ENCODE data around the gene LHPP.

Gene LHPP

GRCh38 chr10:124523901-124524300 lies 62.3 kb downstream of the LHPP start:
- Mint-ChIP-seq H3K4me3 (no peak overlapping the region), H3K9me3 (no peaks in the 10 kb centered on the region), H3K27me3 (no peaks in the 10 kb centered on the region), H3K36me3 (ENCODE audit: low read depth) (peaks cover 6% of the 10 kb centered on the region), H3K27ac (no peak overlapping the region), H3K4me1 (ENCODE audit: low read depth) (no peaks in the 10 kb centered on the region)

GRCh38 chr10:124524991-124525653 lies 63.5 kb downstream of the LHPP start:
- H3K27me3 Mint-ChIP-seq = no peaks in the 10 kb centered on the region
- no peak overlapping the region for H3K4me3 Mint-ChIP-seq

GRCh38 chr10:124525751-124526600 lies 64.4 kb downstream of the LHPP start:
- no peaks in the 10 kb centered on the region for H3K9me3 Mint-ChIP-seq

More at GRCh38 chr10:124524991-124525653, 63.5 kb downstream of the LHPP start:
- Mint-ChIP-seq H3K4me1 (ENCODE audit: low read depth) (peaks cover under 1% of the 10 kb centered on the region), H3K27ac (no peak overlapping the region), H3K9me3 (no peaks in the 10 kb centered on the region), H3K36me3 (ENCODE audit: low read depth) (no peaks in the 10 kb centered on the region)

GRCh38 chr10:124526621-124527267 lies 65.1 kb downstream of the LHPP start:
- Mint-ChIP-seq H3K27me3 (no peaks in the 10 kb centered on the region), H3K4me1 (ENCODE audit: low read depth) (peaks cover 6% of the 10 kb centered on the region), H3K9me3 (no peaks in the 10 kb centered on the region), H3K36me3 (ENCODE audit: low read depth) (no peaks in the 10 kb centered on the region), H3K4me3 (no peak overlapping the region), H3K27ac (no peak overlapping the region)

More at GRCh38 chr10:124525751-124526600, 64.4 kb downstream of the LHPP start:
- H3K27me3 Mint-ChIP-seq = no peaks in the 10 kb centered on the region
- no peak overlapping the region for H3K27ac Mint-ChIP-seq
- no peaks in the 10 kb centered on the region for H3K36me3 Mint-ChIP-seq (ENCODE audit: low read depth)
- peaks cover 6% of the 10 kb centered on the region for H3K4me1 Mint-ChIP-seq (ENCODE audit: low read depth)
- H3K4me3 Mint-ChIP-seq = no peak overlapping the region

DNA sequence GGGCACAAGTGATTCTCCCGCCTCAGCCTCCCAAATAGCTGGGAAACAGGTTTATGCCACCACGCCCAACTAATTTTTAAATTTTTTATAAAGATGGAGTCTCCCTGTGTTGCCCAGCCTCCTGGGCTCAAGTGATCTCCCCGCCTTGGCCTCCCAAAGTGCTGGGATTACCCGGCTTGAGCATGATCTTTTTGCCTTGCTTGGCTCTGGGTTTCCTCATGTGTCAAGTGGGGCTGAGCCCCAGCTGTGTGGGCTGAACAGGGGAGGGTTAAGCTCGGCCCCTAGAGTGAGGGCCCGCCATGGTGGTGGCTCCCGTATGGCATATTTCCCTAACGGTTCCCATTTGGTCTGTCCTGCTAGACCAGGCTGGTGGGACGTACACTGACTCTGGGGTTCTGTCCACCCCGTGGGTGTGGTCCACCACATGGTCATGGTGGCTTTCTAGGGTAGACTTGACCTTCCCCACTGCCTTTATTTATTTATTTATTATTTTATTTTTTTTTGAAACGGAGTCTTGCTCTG lies 66.3 kb downstream of the LHPP start:
- Mint-ChIP-seq H3K9me3 (no peaks in the 10 kb centered on the region), H3K36me3 (ENCODE audit: low read depth) (no peaks in the 10 kb centered on the region), H3K27me3 (no peaks in the 10 kb centered on the region), H3K4me3 (no peak overlapping the region), H3K27ac (no peak overlapping the region), H3K4me1 (ENCODE audit: low read depth) (peaks cover 6% of the 10 kb centered on the region)

DNA sequence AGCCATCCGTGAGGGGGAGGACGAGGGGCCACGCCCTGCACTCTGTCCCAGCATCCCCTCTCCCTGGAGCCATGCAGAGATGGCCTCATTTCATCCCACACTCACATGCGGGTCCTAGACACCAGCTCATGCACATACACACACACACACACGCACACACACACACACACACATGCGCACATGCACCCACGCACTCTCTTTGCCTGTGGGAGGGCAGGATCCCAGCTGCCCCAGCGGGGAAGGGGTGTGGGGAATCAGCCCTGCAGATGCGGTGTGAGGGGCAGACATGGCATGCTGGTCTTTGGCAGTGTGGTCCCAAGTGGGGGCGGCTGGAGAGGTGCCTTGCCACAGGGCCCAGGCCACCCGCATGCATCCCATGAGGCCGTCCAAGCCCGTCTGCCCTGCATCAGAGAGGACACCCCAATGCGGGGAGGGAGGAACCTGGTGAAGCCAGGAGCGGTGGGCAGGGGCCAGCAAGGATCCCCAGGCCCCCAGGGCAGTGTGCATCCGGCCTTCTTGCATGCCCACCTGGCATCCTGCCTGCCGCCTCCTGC lies 68.1 kb downstream of the LHPP start:
- Mint-ChIP-seq H3K4me3 (no peak overlapping the region), H3K36me3 (ENCODE audit: low read depth) (no peaks in the 10 kb centered on the region), H3K9me3 (no peaks in the 10 kb centered on the region), H3K27ac (no peak overlapping the region), H3K4me1 (ENCODE audit: low read depth) (peaks cover 14% of the 10 kb centered on the region), H3K27me3 (no peaks in the 10 kb centered on the region)

DNA sequence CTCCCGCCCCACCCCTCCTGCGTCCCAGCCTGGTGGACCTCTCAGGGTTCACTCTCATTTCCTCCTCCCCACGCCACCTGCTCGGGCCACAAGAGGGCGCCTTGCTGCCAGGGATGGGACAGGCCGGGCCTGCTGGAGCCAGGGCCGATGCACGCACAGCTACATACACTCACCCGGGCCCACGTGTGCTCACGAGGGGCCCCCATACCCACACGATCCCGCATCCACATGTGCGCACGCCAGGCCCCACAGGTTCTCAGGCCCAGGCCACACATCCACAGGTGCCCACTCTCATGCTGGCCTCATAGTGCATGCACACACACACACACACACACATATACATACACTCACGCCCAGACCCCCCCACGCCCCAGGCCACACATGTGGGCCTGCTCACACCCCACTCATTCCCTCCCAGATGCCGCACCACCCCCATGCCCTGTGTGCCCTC lies 68.6 kb downstream of the LHPP start:
- Mint-ChIP-seq H3K4me1 (ENCODE audit: low read depth) (peaks cover 16% of the 10 kb centered on the region), H3K4me3 (no peak overlapping the region), H3K9me3 (no peaks in the 10 kb centered on the region), H3K27ac (peak overlapping the region; percentile 61), H3K36me3 (ENCODE audit: low read depth) (no peaks in the 10 kb centered on the region), H3K27me3 (no peaks in the 10 kb centered on the region)

GRCh38 chr10:124530816-124531215 lies 69.2 kb downstream of the LHPP start:
- no peaks in the 10 kb centered on the region for H3K27me3 Mint-ChIP-seq
- no peaks in the 10 kb centered on the region for H3K9me3 Mint-ChIP-seq
- H3K36me3 Mint-ChIP-seq (ENCODE audit: low read depth) = no peaks in the 10 kb centered on the region
- no peak overlapping the region for H3K4me3 Mint-ChIP-seq
- no peak overlapping the region for H3K27ac Mint-ChIP-seq
- peaks cover 20% of the 10 kb centered on the region for H3K4me1 Mint-ChIP-seq (ENCODE audit: low read depth)

- Mint-ChIP-seq H3K36me3 (ENCODE audit: low read depth) (no peaks in the 10 kb centered on the region), H3K27ac (no peak overlapping the region), H3K4me3 (no peak overlapping the region), H3K27me3 (no peaks in the 10 kb centered on the region), H3K4me1 (ENCODE audit: low read depth) (peaks cover 24% of the 10 kb centered on the region), H3K9me3 (no peaks in the 10 kb centered on the region)
Measured at GRCh38 chr10:124532106-124532641, 70.6 kb downstream of the LHPP start.

- Mint-ChIP-seq H3K27ac (no peak overlapping the region), H3K27me3 (no peaks in the 10 kb centered on the region), H3K4me1 (ENCODE audit: low read depth) (peaks cover 24% of the 10 kb centered on the region), H3K4me3 (no peak overlapping the region), H3K9me3 (no peaks in the 10 kb centered on the region), H3K36me3 (ENCODE audit: low read depth) (no peaks in the 10 kb centered on the region)
Measured at GRCh38 chr10:124532788-124533187, 71.2 kb downstream of the LHPP start.

GRCh38 chr10:124533266-124533665 lies 71.6 kb downstream of the LHPP start:
- Mint-ChIP-seq H3K27ac (no peak overlapping the region), H3K9me3 (no peaks in the 10 kb centered on the region), H3K36me3 (ENCODE audit: low read depth) (no peaks in the 10 kb centered on the region), H3K4me1 (ENCODE audit: low read depth) (peaks cover 24% of the 10 kb centered on the region), H3K27me3 (no peaks in the 10 kb centered on the region), H3K4me3 (no peak overlapping the region)

- H3K27me3 Mint-ChIP-seq = no peaks in the 10 kb centered on the region
- H3K36me3 Mint-ChIP-seq (ENCODE audit: low read depth) = no peaks in the 10 kb centered on the region
- H3K4me3 Mint-ChIP-seq = no peak overlapping the region
- H3K27ac Mint-ChIP-seq = no peak overlapping the region
- no peaks in the 10 kb centered on the region for H3K9me3 Mint-ChIP-seq
- H3K4me1 Mint-ChIP-seq (ENCODE audit: low read depth) = peaks cover 24% of the 10 kb centered on the region
Measured at GRCh38 chr10:124534231-124534798, 72.7 kb downstream of the LHPP start.

- H3K27ac Mint-ChIP-seq = no peak overlapping the region
- H3K9me3 Mint-ChIP-seq = no peaks in the 10 kb centered on the region
- peaks cover 27% of the 10 kb centered on the region for H3K4me1 Mint-ChIP-seq (ENCODE audit: low read depth)
- H3K4me3 Mint-ChIP-seq = no peak overlapping the region
- H3K27me3 Mint-ChIP-seq = no peaks in the 10 kb centered on the region
- H3K36me3 Mint-ChIP-seq (ENCODE audit: low read depth) = no peaks in the 10 kb centered on the region
Measured at GRCh38 chr10:124534826-124535601, 73.4 kb downstream of the LHPP start.
